ENCODE data around the gene C19orf18.

The C19orf18 gene

DNA sequence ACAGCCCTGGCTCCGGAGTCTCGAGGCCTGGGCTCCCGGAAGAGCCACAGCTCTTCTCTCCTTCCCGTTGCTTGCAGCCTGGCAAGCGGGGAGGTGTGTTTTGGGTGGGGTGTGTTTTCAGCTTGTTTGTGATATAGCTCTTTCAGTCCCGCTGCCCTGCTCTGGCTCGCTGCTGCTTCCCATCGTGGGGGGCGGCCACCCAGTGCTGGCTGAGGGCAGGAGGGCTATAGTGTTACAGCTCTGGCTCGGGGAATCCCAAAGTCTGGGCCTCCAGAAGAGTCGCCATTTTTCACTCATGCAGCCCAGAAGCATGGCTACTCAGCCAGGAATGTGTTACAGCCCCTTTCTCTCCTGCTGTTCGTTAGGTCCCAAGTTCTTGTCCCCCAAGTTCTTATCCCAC is 24.6 kb downstream of the C19orf18 start:
- H3K4me1 ChIP-seq (ENCODE audit: low read length) = no peaks in the 10 kb centered on the region
- H4K20me1 ChIP-seq (ENCODE audit: insufficient read depth, low read length) = no peaks in the 10 kb centered on the region
- no peak overlapping the region for H3K27ac ChIP-seq (ENCODE audit: low read length)
- no peak for TF ChIP-seq EZH2 (optimal IDR thresholded peaks at IDR 0.05; ENCODE audit: low read depth, low read length)
- no peak for TF ChIP-seq EZH2phosphoT487 (IDR thresholded peaks at IDR 0.05; ENCODE audit: low read length)
- TF ChIP-seq, protein P1, sequence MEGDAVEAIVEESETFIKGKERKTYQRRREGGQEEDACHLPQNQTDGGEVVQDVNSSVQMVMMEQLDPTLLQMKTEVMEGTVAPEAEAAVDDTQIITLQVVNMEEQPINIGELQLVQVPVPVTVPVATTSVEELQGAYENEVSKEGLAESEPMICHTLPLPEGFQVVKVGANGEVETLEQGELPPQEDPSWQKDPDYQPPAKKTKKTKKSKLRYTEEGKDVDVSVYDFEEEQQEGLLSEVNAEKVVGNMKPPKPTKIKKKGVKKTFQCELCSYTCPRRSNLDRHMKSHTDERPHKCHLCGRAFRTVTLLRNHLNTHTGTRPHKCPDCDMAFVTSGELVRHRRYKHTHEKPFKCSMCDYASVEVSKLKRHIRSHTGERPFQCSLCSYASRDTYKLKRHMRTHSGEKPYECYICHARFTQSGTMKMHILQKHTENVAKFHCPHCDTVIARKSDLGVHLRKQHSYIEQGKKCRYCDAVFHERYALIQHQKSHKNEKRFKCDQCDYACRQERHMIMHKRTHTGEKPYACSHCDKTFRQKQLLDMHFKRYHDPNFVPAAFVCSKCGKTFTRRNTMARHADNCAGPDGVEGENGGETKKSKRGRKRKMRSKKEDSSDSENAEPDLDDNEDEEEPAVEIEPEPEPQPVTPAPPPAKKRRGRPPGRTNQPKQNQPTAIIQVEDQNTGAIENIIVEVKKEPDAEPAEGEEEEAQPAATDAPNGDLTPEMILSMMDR (IDR thresholded peaks at IDR 0.05; ENCODE audit: low read length) = no peak
- H3K9me2 ChIP-seq (replicated peaks; ENCODE audit: insufficient read depth, low read length) = no peaks in the 10 kb centered on the region
- no peaks in the 10 kb centered on the region for H3K79me2 ChIP-seq (ENCODE audit: low read length)
- no peak overlapping the region for H3K4me3 ChIP-seq (ENCODE audit: low read length)
- H3K27me3 ChIP-seq (replicated peaks; ENCODE audit: insufficient read depth, low read length) = no peaks in the 10 kb centered on the region
- no peaks in the 10 kb centered on the region for H3K9me3 ChIP-seq (replicated peaks; ENCODE audit: insufficient read depth, low read length)
- H3K4me2 ChIP-seq (ENCODE audit: low read depth, low read length) = no peak overlapping the region
- no peak overlapping the region for H3K9ac ChIP-seq (ENCODE audit: low read length)
- no peaks in the 10 kb centered on the region for H3F3A ChIP-seq (ENCODE audit: insufficient read depth, low read length)
- no peak overlapping the region for H2AFZ ChIP-seq (ENCODE audit: low read length)
- H3K36me3 ChIP-seq (replicated peaks; ENCODE audit: insufficient read depth, low read length) = no peaks in the 10 kb centered on the region
- no peak for DNase-seq

DNA sequence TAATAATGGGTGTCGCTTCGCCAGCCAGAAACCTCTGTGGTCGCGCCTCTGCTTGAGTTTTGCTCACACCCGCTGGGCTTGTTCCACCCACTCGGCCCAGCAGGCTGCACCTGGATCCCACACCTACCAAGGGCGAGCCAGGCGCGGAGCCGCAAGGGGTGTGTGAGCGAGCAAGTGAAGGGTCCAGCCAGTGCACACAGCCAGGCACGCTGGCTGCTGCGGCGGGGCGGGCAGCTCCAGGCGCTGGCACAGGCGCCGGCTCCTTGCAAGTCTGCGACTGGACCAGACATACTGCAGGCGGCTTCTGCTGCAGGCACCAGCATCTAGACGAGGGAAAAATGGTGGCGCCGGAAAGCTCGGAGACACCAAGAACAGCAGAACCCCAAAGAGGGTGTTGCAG is 25.0 kb downstream of the C19orf18 start:
- Histone ChIP-seq H3K79me2 (ENCODE audit: low read length) (no peaks in the 10 kb centered on the region), H3K4me3 (ENCODE audit: low read length) (no peak overlapping the region), H3K27ac (ENCODE audit: low read length) (no peak overlapping the region), H3K27me3 (replicated peaks; ENCODE audit: insufficient read depth, low read length) (no peaks in the 10 kb centered on the region), H3K36me3 (replicated peaks; ENCODE audit: insufficient read depth, low read length) (no peaks in the 10 kb centered on the region), H3K4me1 (ENCODE audit: low read length) (no peaks in the 10 kb centered on the region), H3K9ac (ENCODE audit: low read length) (no peak overlapping the region), H3F3A (ENCODE audit: insufficient read depth, low read length) (no peaks in the 10 kb centered on the region), H2AFZ (ENCODE audit: low read length) (no peak overlapping the region), H4K20me1 (ENCODE audit: insufficient read depth, low read length) (no peaks in the 10 kb centered on the region), H3K4me2 (ENCODE audit: low read depth, low read length) (no peak overlapping the region), H3K9me3 (replicated peaks; ENCODE audit: insufficient read depth, low read length) (no peaks in the 10 kb centered on the region), H3K9me2 (replicated peaks; ENCODE audit: insufficient read depth, low read length) (no peaks in the 10 kb centered on the region)
- TF ChIP-seq EZH2 (optimal IDR thresholded peaks at IDR 0.05; ENCODE audit: low read depth, low read length) (no peak), EZH2phosphoT487 (IDR thresholded peaks at IDR 0.05; ENCODE audit: low read length) (no peak)
- TF ChIP-seq, protein P1 (IDR thresholded peaks at IDR 0.05; ENCODE audit: low read length) = no peak
- DNase-seq = no peak

DNA sequence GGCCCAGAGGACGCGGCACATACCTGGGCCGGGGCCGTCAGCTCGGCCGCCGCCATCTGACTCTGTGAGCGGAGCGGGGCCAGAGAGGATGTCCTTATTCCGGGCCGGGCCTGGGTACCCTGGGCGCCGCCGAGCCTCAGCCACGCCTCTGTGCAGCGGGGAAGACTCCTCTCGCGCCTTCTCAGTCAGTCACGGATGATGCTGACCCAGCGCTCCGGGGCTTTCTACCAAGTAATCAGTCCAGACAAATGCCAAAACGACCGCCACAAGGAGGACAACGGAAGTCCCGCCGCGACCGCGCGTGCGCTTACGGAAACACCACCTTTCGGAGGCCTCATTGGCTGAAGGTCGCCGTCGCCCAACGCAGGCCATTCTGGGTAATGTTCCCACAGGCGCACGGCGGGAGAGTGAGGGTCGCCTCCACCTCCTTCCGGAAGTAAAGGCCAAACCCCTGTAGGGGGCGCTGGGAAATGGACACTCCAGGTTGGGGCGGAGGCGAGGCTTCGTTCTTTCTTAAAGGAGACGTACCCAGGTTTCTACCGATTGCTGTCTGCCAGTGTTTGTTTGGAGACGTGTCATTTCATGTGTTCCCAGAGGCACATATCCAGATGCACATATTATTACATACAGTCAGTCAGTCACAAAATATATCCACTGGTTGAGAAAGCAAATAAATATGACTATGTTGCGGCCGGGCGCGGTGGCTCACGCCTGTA is 26.8 kb downstream of the C19orf18 start, which contains the start of gene ZNF256:
TSS of gene ZNF256 (minus strand) at position 288 of the 716 bp plus-strand sequence. CDS start at position 56, 232 bp downstream.
- H3K4me1 ChIP-seq (ENCODE audit: low read length) = no peaks in the 10 kb centered on the region
- H3K79me2 ChIP-seq (ENCODE audit: low read length) = no peaks in the 10 kb centered on the region
- H2AFZ ChIP-seq (ENCODE audit: low read length) = no peak within 1 kb of the TSS
- no peaks in the 10 kb centered on the region for H3K9me2 ChIP-seq (replicated peaks; ENCODE audit: insufficient read depth, low read length)
- no peak for DNase-seq
- TF ChIP-seq EZH2phosphoT487 (IDR thresholded peaks at IDR 0.05; ENCODE audit: low read length) (no peak), EZH2 (optimal IDR thresholded peaks at IDR 0.05; ENCODE audit: low read depth, low read length) (no peak)
- TF ChIP-seq, protein P1 (IDR thresholded peaks at IDR 0.05; ENCODE audit: low read length) = no peak
- no peaks in the 10 kb centered on the region for H4K20me1 ChIP-seq (ENCODE audit: insufficient read depth, low read length)
- no peaks in the 10 kb centered on the region for H3K36me3 ChIP-seq (replicated peaks; ENCODE audit: insufficient read depth, low read length)
- H3K4me2 ChIP-seq (ENCODE audit: low read depth, low read length) = no peak within 1 kb of the TSS
- no peaks in the 10 kb centered on the region for H3K9me3 ChIP-seq (replicated peaks; ENCODE audit: insufficient read depth, low read length)
- no peaks in the 10 kb centered on the region for H3K27me3 ChIP-seq (replicated peaks; ENCODE audit: insufficient read depth, low read length)
- no peak within 1 kb of the TSS for H3K27ac ChIP-seq (ENCODE audit: low read length)
- no peak within 1 kb of the TSS for H3K4me3 ChIP-seq (ENCODE audit: low read length)
- H3F3A ChIP-seq (ENCODE audit: insufficient read depth, low read length) = no peaks in the 10 kb centered on the region
- no peak within 1 kb of the TSS for H3K9ac ChIP-seq (ENCODE audit: low read length)
